CD4-positive, alpha-beta T cell (primary cell): ENCODE measurements around the gene HNF1A. TPM values are rescaled to one million over a fixed set of nuclear protein-coding genes. Genes with fewer than 3 reads are reported as not detected.

Source experiments
- ATAC-seq: fragments of 200-7000 bp; cut with Tn5 transposase; one replicate; pipeline ENCODE4 v1.10.0; 2022; ENCODE audit warnings: mild to moderate bottlenecking; ENCODE audit not compliant: poor library complexity
- CTCF ChIA-PET: fragments of 350-600 bp; sonication (Branson Sonifier 250); formaldehyde crosslinking; loops from one replicate; lab custom pipeline; 2021; ENCODE audit warnings: antibody characterized with exemption, inconsistent platforms; lab: Charles Lee
- POLR2A ChIA-PET: fragments of 350-600 bp; sonication (Branson Sonifier 250); formaldehyde crosslinking; loops from one replicate; lab custom pipeline; 2021; ENCODE audit warnings: antibody characterized with exemption, inconsistent platforms; lab: Charles Lee
- DNase-seq, 14 experiments: peaks; one replicate each; pipeline ENCODE4 v3.0.0-alpha.2; 2013 to 2020; ENCODE audit warnings: mixed read lengths in 2 of 14
- H3K27ac ChIP-seq, 2 donors: one replicate each; pipeline versions ENCODE4 v1.5.1 to v1.7.0; 2013; ENCODE audit warnings: low read length in 2 of 2, low read depth in 1 of 2, mild to moderate bottlenecking in 1 of 2
- H3K27me3 ChIP-seq, 2 experiments: 1 replicate in 1 of 2; 2 replicates in 1 of 2; pipeline versions ENCODE4 v1.6.1 to v1.7.0; 2013; ENCODE audit warnings: low read length in 2 of 2, control low read depth in 1 of 2, mild to moderate bottlenecking in 1 of 2, moderate library complexity in 1 of 2; ENCODE audit not compliant: insufficient read depth in 2 of 2, control insufficient read depth in 1 of 2
- H3K36me3 ChIP-seq: one replicate; pipeline ENCODE4 v1.6.1; 2013; ENCODE audit warnings: low read length, control low read depth; ENCODE audit not compliant: insufficient read depth
- H3K4me1 ChIP-seq: one replicate; pipeline ENCODE4 v1.6.1; 2013; ENCODE audit warnings: low read length, control low read depth; ENCODE audit not compliant: insufficient read depth
- H3K4me3 ChIP-seq: one replicate; pipeline ENCODE4 v1.5.1; 2013; ENCODE audit warnings: mild to moderate bottlenecking, low read length, moderate library complexity
- H3K9me3 ChIP-seq, 2 experiments: 1 replicate in 1 of 2; 2 replicates in 1 of 2; pipeline versions ENCODE4 v1.6.1 to v1.7.0; 2013; ENCODE audit warnings: low read length in 2 of 2, mild to moderate bottlenecking in 2 of 2, control low read depth in 1 of 2, moderate library complexity in 1 of 2; ENCODE audit not compliant: control insufficient read depth in 1 of 2, insufficient read depth in 1 of 2
- H3K27ac Mint-ChIP-seq: one replicate; pipeline ENCODE4 v1.8.0; 2020; ENCODE audit warnings: mixed read lengths
- H3K27me3 Mint-ChIP-seq: one replicate; pipeline ENCODE4 v1.8.0; 2021; ENCODE audit warnings: mixed read lengths
- H3K36me3 Mint-ChIP-seq: one replicate; pipeline ENCODE4 v1.8.0; 2021; ENCODE audit warnings: low read depth, mixed read lengths
- H3K4me1 Mint-ChIP-seq: one replicate; pipeline ENCODE4 v1.8.0; 2021; ENCODE audit warnings: low read depth, mixed read lengths
- H3K4me3 Mint-ChIP-seq: one replicate; pipeline ENCODE4 v1.8.0; 2020; ENCODE audit warnings: mild to moderate bottlenecking, mixed read lengths
- H3K9me3 Mint-ChIP-seq: one replicate; pipeline ENCODE4 v1.8.0; 2020; ENCODE audit warnings: mixed read lengths
- intact Hi-C, 2 experiments: fragments of 100-400 bp; cut with DNase I in 1 of 2; cut with micrococcal nuclease in 1 of 2; formaldehyde crosslinking; loops; one replicate each; pipeline versions ENCODE4 v1.15.1 to v1.9.0; 2023 to 2025; cut with DNase I, micrococcal nuclease
- total RNA-seq, 174 experiments: library from RNA in 2 of 174; stranded (reverse) in 2 of 174; gene quantifications; one replicate each; pipeline ENCODE4 v1.2.3 and lab custom pipeline; 2021 to 2026
- TF ChIP-seq, protein P1 (sequence below): fragments of 200-600 bp; IDR thresholded peaks from one replicate; pipeline ENCODE4 v1.8.0; 2022; ENCODE audit warnings: antibody characterized with exemption, mild to moderate bottlenecking

The HNF1A gene
- total RNA-seq, 2 experiments from 2014 or later: not detected

DNA sequence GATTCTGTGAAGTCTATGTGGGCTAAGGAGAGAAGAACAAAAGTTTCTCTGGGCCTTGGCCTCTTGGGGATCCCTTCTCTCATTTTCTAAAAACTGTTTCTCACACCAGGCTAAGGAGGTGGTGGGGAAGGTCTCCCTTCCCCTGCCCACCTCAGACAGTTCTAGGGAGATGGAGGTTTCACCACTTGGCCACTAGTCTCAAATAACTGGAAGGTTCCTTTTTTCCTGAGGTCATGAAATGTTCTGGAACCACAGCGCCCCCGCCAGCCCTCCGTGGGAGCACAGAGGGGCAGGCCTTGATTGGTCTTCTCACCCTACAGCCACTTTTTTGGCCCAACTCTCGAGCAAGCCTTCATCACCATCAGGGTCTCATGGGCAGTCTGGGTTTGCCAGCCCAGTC lies 25.3 kb downstream of the HNF1A start:
- H3K27me3 Mint-ChIP-seq: no peaks in the 10 kb centered on the region
- TF ChIP-seq, protein P1, sequence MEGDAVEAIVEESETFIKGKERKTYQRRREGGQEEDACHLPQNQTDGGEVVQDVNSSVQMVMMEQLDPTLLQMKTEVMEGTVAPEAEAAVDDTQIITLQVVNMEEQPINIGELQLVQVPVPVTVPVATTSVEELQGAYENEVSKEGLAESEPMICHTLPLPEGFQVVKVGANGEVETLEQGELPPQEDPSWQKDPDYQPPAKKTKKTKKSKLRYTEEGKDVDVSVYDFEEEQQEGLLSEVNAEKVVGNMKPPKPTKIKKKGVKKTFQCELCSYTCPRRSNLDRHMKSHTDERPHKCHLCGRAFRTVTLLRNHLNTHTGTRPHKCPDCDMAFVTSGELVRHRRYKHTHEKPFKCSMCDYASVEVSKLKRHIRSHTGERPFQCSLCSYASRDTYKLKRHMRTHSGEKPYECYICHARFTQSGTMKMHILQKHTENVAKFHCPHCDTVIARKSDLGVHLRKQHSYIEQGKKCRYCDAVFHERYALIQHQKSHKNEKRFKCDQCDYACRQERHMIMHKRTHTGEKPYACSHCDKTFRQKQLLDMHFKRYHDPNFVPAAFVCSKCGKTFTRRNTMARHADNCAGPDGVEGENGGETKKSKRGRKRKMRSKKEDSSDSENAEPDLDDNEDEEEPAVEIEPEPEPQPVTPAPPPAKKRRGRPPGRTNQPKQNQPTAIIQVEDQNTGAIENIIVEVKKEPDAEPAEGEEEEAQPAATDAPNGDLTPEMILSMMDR: no peak
- ChIA-PET POLR2A (no interaction called here), CTCF (no interaction called here)
- H3K9me3 Mint-ChIP-seq: no peaks in the 10 kb centered on the region
- H3K4me3 Mint-ChIP-seq: no peak overlapping the region
- Histone ChIP-seq H3K27me3 (no peaks in the 10 kb centered on the region), H3K4me3 (no peak overlapping the region), H3K27ac (no peak overlapping the region), H3K4me1 (no peaks in the 10 kb centered on the region), H3K36me3 (peaks cover 49% of the 10 kb centered on the region), H3K9me3 (no peaks in the 10 kb centered on the region)
- H3K27ac Mint-ChIP-seq: no peak overlapping the region
- DNase-seq (no peak), ATAC-seq (no peak)
- peaks cover 57% of the 10 kb centered on the region for H3K36me3 Mint-ChIP-seq
- H3K4me1 Mint-ChIP-seq: no peaks in the 10 kb centered on the region
- intact Hi-C loops: no loop called here

DNA sequence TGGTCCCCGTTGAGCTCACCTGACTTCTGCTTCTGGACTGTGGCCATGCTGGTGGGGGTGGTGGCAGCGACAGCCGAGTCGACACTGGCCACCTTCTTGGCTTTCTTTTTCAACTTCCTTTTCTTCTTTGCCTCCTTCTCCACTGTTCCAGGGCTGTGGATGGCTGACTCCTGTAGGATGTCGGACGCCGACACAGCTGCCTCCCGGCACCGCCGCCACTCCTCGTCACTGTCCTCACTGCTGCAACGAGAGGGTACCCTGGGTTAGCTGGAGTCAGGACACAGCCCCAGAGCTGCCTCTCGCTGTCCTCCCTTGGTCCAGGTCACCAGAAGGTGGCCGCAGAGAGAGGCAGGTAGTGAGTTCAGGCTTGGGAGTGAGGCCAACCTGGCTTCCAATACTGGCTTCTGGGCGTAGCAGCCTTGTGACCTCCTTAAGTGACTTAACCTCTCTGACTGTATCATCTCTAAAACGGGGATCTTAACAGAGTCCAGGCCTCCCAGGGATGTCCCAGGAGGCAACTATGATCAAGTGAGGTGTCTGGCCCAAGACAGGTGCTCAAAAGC lies 26.0 kb downstream of the HNF1A start:
- Histone ChIP-seq H3K4me1 (no peaks in the 10 kb centered on the region), H3K4me3 (no peak overlapping the region), H3K9me3 (no peaks in the 10 kb centered on the region), H3K27ac (no peak overlapping the region), H3K36me3 (peaks cover 56% of the 10 kb centered on the region), H3K27me3 (no peaks in the 10 kb centered on the region)
- no peaks in the 10 kb centered on the region for H3K9me3 Mint-ChIP-seq
- H3K27me3 Mint-ChIP-seq: no peaks in the 10 kb centered on the region
- ATAC-seq (no peak), DNase-seq (no peak)
- TF ChIP-seq, protein P1: no peak
- no peaks in the 10 kb centered on the region for H3K4me1 Mint-ChIP-seq
- H3K4me3 Mint-ChIP-seq: no peak overlapping the region
- intact Hi-C loops: no loop called here
- no peak overlapping the region for H3K27ac Mint-ChIP-seq
- POLR2A ChIA-PET: interaction anchor here (0.6 kb wide), 1 partner anchor 428 kb away, joined by 3 read pairs; no protein-coding TSS in a partner anchor
- CTCF ChIA-PET: interaction anchor here (2.6 kb wide), 1 partner anchor 92 kb away, joined by 9 read pairs; no protein-coding TSS in a partner anchor
- H3K36me3 Mint-ChIP-seq: peaks cover 64% of the 10 kb centered on the region

DNA sequence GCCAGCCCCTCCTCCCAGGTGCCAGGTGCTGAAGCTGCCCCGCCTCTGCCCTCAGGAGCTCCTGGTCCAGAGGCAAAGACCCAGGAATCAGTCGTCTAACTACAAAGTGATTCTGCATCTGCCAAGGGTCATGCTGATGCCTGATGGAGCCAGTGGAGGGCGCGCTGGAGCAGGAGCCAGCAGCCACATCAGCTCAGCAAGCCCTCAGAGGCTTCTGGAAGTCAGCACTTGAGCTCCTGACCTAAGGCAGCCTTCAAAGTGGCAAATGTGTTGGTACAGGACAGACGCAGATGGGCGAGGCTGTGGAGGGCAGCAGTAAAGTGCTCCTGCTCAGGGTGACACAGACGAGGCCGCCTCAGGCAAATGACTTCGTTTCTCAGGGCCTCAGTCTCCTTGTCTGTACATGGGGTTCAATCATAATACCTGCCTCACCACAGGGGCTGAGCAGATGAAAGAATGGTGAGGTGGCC lies 27.0 kb downstream of the HNF1A start:
- peaks cover 74% of the 10 kb centered on the region for H3K36me3 Mint-ChIP-seq

More for the DNA sequence above, 27.0 kb downstream of the HNF1A start:
- ATAC-seq: peak; percentile 66
- H3K27ac Mint-ChIP-seq: no peak overlapping the region
- TF ChIP-seq, protein P1: peak; percentile 27
- peak in 12 of 14 experiments; percentile 12 to 64 (median 32) for DNase-seq
- H3K4me1 ChIP-seq: no peaks in the 10 kb centered on the region
- H3K9me3 Mint-ChIP-seq: no peaks in the 10 kb centered on the region
- H3K4me3 Mint-ChIP-seq: no peak overlapping the region
- POLR2A ChIA-PET: no interaction called here
- H3K36me3 ChIP-seq: peaks cover 66% of the 10 kb centered on the region
- no peaks in the 10 kb centered on the region for H3K27me3 ChIP-seq
- CTCF ChIA-PET: interaction anchor here (1.0 to 2.6 kb wide), 3 partner anchors 55 to 97 kb away, joined by 3 to 12 read pairs (median 9); no protein-coding TSS in a partner anchor
- no peaks in the 10 kb centered on the region for H3K4me1 Mint-ChIP-seq
- no peaks in the 10 kb centered on the region for H3K9me3 ChIP-seq
- H3K27ac ChIP-seq: no peak overlapping the region
- H3K27me3 Mint-ChIP-seq: no peaks in the 10 kb centered on the region
- H3K4me3 ChIP-seq: no peak overlapping the region
- intact Hi-C loops: loop anchor here in 1 of 2 experiments (5.0 kb wide), 1 partner anchor 107 kb away; no protein-coding TSS in a partner anchor
